GM19238 (cell line): ENCODE data around the gene CACNA2D3.
"Not testable (repeated sequence)": the region's sequence is repeated elsewhere in the genome, so short reads cannot be mapped to it uniquely, and the experiment has no call there.

Experiments used
- DNase-seq: peaks from one replicate; pipeline ENCODE4 v3.0.0; 2011; ENCODE audit warnings: low spot score; ENCODE audit not compliant: insufficient read length

CACNA2D3 gene

GRCh38 chr3:54954521-54954920 is 832.2 kb downstream of the CACNA2D3 start:
- no peak for DNase-seq

GRCh38 chr3:54955496-54955895 is 833.1 kb downstream of the CACNA2D3 start:
- DNase-seq, result no peak

DNA sequence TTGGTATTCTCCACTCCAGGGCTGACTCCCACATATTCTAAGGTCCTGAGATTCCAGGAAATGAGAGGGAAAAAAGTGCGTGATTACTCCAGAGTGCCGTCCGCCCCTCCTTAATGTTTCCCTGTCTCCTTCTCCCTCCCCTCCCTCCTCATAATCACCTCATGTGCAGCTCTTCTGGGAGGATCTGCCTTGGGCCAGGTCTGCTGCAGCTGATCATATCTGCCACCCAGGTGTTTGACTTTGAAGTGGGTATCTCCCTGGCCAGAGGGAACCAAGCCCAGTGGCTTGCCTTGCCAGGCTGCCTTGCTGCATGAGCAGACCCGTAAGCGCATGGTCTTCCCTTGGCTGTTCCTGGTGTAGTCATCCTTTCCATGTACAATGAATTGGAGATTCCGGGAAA is 833.6 kb downstream of the CACNA2D3 start:
- no peak for DNase-seq

GRCh38 chr3:54957711-54958110 is 835.4 kb downstream of the CACNA2D3 start:
- no peak for DNase-seq

DNA sequence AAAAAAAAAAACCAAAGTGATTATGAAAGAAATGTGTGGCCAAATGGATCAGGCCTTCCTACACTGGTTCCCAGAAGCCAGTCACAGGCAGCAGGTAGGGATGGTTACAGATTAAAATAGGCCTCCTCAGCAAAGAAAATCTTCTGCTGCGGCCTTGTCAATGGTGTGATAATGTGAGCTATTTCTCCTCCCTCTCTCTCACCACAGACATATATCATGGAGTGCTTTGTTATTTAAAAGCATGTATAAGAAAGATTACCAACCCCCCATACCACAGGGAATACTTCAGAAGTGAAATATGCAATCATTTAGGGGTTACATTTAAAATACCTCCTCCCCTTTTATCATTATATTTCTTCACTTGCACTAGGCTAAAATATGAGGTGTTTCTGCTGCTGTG is 837.7 kb downstream of the CACNA2D3 start:
- DNase-seq, result no peak

- no peak for DNase-seq
Observed at GRCh38 chr3:54960701-54961100, 838.3 kb downstream of the CACNA2D3 start.

DNA sequence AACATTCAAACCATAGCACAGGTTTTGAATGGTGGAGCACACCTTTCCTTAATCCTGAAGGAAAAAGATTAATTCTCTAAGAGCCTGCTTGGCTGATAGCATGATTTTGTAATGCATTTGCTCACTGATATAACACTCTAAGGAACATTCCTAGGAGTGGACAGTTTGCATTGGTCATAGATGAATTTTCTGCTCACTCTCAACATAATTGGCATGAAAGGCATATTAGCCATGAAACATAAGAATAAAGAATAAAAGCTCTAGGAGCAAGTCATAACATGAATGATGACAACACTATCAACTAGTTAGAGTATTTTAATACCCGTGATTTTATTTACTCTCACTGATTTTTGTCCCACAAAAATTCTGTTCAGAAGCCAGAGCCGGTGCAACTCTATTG is 839.8 kb downstream of the CACNA2D3 start:
- no peak for DNase-seq

GRCh38 chr3:54963641-54964040 is 841.3 kb downstream of the CACNA2D3 start:
- DNase-seq, result no peak

DNA sequence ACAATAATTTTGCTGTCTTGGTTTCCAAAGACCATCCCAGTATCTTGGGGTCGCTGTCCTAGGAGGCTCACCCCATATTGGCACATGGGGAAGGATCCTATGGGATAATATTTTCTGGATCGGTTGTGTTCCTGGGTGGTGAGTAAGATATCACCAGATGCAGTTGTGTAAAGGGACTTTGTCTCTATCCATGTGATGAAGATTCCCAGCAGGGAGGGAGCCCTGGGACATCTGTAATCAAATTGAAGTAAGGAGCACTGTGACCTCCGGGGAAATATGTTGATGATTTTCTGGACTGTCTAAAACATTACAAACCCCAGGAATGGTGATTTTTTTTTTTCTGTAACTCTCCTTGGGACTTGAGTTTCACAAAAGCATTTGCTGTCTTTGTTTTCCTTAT is 841.7 kb downstream of the CACNA2D3 start:
- no peak for DNase-seq

DNA sequence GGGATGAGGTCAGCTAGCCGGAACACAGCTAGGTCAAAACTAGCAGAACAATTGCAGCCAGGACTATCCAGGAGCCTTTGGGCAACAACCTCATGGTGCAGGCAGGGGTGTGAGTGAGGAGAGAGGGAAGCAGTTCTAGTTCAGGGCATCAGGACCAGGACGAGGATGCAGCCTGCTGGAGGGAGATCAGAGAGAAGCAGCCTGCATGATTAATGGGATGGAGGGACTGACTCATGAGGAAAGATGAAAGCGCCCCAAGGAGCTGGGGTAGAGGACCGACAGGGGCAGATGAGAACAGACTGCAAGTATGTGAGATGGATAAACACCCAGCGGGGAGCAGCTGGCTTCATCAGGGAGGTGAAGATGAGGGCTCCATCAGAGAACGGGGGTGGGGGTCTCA is 843.4 kb downstream of the CACNA2D3 start:
- no peak for DNase-seq

DNA sequence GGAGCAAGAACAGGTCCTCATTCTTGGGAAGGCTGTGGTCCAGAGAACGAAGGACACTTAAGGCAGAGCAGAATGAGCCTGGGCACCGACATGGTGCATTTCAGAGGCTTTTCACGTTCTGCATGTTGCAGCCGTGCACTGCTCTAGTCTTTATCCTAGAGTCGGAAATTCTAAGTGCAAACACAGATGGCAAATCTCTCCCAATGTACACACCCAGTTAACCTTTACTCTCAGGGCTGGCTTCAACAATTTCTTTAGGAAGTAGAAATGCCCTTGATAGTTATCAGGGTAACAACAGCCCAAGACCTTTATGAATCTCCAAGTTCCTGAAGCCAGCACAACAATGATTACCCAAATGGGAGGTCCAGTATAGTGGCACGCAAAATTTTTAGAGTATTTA is 844.6 kb downstream of the CACNA2D3 start:
- DNase-seq, result no peak

- DNase-seq, result no peak
Observed at GRCh38 chr3:54967731-54968161, 845.4 kb downstream of the CACNA2D3 start.

- no peak for DNase-seq
Observed at GRCh38 chr3:54968546-54969172, 846.3 kb downstream of the CACNA2D3 start.

GRCh38 chr3:54969652-54970051 is 847.3 kb downstream of the CACNA2D3 start:
- DNase-seq, result no peak

DNA sequence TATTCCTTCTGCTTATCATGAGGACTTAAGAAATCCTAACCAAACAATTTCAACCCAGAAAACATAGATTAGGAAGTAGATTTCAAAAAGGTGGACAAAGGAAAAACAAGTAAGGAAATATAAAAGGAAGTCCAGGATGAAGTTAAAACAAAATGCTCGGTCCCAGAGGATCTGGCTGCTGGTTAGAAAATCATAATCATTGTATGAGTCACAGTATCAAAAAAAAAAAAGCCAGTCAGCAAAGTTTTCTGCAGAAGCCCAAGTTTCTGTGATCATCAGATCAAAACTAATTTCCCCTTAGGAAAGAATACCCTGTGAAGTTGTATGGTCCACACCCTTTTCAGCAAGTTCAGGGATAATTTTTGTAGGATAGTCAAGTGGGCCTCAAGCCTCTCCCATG is 848.5 kb downstream of the CACNA2D3 start:
- no peak for DNase-seq

- no peak for DNase-seq
Observed at GRCh38 chr3:54977439-54977838, 855.1 kb downstream of the CACNA2D3 start.

- DNase-seq, result not testable (repeated sequence)
Observed at GRCh38 chr3:54977946-54978345, 855.6 kb downstream of the CACNA2D3 start.

- DNase-seq, result no peak
Observed at GRCh38 chr3:54982807-54983206, 860.5 kb downstream of the CACNA2D3 start.

GRCh38 chr3:54983266-54984099 is 861.1 kb downstream of the CACNA2D3 start:
- DNase-seq, result no peak

GRCh38 chr3:54985856-54986255 is 863.5 kb downstream of the CACNA2D3 start:
- DNase-seq, result no peak

DNA sequence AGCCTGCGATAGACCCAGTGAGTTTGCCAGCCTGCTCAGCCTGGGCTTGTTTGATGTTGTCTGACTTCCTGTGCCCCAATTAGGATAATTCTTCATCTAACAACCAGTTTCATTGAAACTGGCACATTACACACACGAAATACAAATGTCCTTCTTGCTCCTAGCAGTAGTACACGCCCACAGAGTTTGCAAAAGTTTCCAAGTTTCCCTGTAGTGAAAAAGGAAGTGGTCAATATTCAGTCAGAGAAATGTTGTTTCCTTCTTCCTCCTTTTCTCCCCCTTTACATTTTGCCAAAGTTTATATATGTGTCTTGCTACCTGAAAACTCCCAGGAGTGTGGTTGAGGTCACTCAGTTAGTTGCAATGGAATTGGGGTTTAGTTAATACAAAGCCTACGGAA is 863.9 kb downstream of the CACNA2D3 start:
- DNase-seq, result no peak

- DNase-seq, result no peak
Observed at GRCh38 chr3:54987719-54988118, 865.4 kb downstream of the CACNA2D3 start.

DNA sequence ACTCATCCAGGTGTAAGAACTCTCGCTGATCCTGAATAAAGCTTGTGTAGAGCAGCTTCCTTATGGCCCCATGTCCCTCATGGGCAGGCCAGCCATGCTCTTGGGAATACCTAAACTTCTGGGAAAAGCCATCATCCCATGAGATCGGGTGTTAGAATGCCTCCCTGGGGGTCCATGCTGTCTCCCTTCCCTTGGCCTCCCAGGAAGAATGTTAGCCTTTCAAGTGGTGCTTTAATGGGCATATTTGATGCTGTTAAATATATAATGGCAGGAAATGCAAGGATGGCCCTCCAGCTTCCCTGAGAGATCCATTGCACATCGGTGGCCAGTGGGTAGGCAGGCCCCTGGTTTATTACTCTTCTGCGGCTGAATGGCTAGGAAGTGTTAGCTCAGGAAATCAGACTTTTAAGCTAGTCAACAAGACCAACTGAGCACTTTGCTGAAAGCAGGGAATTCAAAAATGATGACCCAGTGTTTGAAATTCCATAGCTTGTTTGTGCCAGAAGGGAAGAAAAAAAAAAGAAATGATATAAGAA is 866.0 kb downstream of the CACNA2D3 start:
- DNase-seq, result no peak
